ENCODE measurements around the gene DPP4.
"Not testable (repeated sequence)": the region's sequence is repeated elsewhere in the genome, so short reads cannot be mapped to it uniquely, and the experiment has no call there.

DPP4 gene

GRCh38 chr2:161988589-161988988 lies 85.4 kb downstream of the DPP4 start:
- no peak for DNase-seq (ENCODE audit: low read depth)

GRCh38 chr2:161987311-161987710 lies 86.7 kb downstream of the DPP4 start:
- DNase-seq (ENCODE audit: low read depth), result no peak

- no peak for DNase-seq (ENCODE audit: low read depth)
These were observed 90.1 kb downstream of the DPP4 start for GRCh38 chr2:161983866-161984265.

GRCh38 chr2:161983331-161983651 lies 90.7 kb downstream of the DPP4 start:
- DNase-seq (ENCODE audit: low read depth), result no peak

GRCh38 chr2:161982548-161983330 lies 91.3 kb downstream of the DPP4 start:
- DNase-seq (ENCODE audit: low read depth), result no peak

- no peak for DNase-seq (ENCODE audit: low read depth)
These were observed 92.2 kb downstream of the DPP4 start for GRCh38 chr2:161981679-161982250.

- no peak for DNase-seq (ENCODE audit: low read depth)
These were observed 93.0 kb downstream of the DPP4 start for GRCh38 chr2:161980976-161981375.

- DNase-seq (ENCODE audit: low read depth), result no peak
These were observed 94.5 kb downstream of the DPP4 start for GRCh38 chr2:161979490-161979889.

- not testable (repeated sequence) for DNase-seq (ENCODE audit: low read depth)
These were observed 96.1 kb downstream of the DPP4 start for GRCh38 chr2:161977926-161978325.

- DNase-seq (ENCODE audit: low read depth), result no peak
These were observed 97.1 kb downstream of the DPP4 start for GRCh38 chr2:161976917-161977316.

GRCh38 chr2:161976295-161976694 lies 97.7 kb downstream of the DPP4 start:
- no peak for DNase-seq (ENCODE audit: low read depth)

- DNase-seq (ENCODE audit: low read depth), result no peak
These were observed 98.2 kb downstream of the DPP4 start for GRCh38 chr2:161975813-161976160.

- no peak for DNase-seq (ENCODE audit: low read depth)
These were observed 98.8 kb downstream of the DPP4 start for GRCh38 chr2:161975062-161975812.

- DNase-seq (ENCODE audit: low read depth), result no peak
These were observed 99.6 kb downstream of the DPP4 start for GRCh38 chr2:161974461-161974860.

- DNase-seq (ENCODE audit: low read depth), result no peak
These were observed 101.1 kb downstream of the DPP4 start for GRCh38 chr2:161972866-161973265.

- DNase-seq (ENCODE audit: low read depth), result no peak
These were observed 101.8 kb downstream of the DPP4 start for GRCh38 chr2:161972232-161972631.

GRCh38 chr2:161971551-161971950 lies 102.5 kb downstream of the DPP4 start:
- no peak for DNase-seq (ENCODE audit: low read depth)

- DNase-seq (ENCODE audit: low read depth), result no peak
These were observed 104.9 kb downstream of the DPP4 start for GRCh38 chr2:161969159-161969558.

GRCh38 chr2:161965994-161966393 lies 108.0 kb downstream of the DPP4 start:
- DNase-seq (ENCODE audit: low read depth), result no peak

- no peak for DNase-seq (ENCODE audit: low read depth)
These were observed 109.9 kb downstream of the DPP4 start for GRCh38 chr2:161964160-161964559.

- no peak for DNase-seq (ENCODE audit: low read depth)
These were observed 111.9 kb downstream of the DPP4 start for GRCh38 chr2:161962160-161962559.

- no peak for DNase-seq (ENCODE audit: low read depth)
These were observed 113.0 kb downstream of the DPP4 start for GRCh38 chr2:161961061-161961460.

- no peak for DNase-seq (ENCODE audit: low read depth)
These were observed 117.3 kb downstream of the DPP4 start for GRCh38 chr2:161956738-161957137.
